Heart right ventricle (tissue), 16 donors: Measurements from ENCODE around the gene GPR18. TPM values are rescaled to one million over a fixed set of nuclear protein-coding genes. Genes with fewer than 3 reads are reported as not detected.
"Not testable (repeated sequence)": the region's sequence is repeated elsewhere in the genome, so short reads cannot be mapped to it uniquely, and the experiment has no call there.

Source experiments
- ATAC-seq, 8 donors: fragments of 200-7000 bp; cut with Tn5 transposase; one replicate each; pipeline ENCODE4 v1.9.1; 2020; ENCODE audit warnings: mild to moderate bottlenecking in 8 of 8, moderate library complexity in 8 of 8, moderate number of reproducible peaks in 1 of 8
- DNase-seq, 2 donors: peaks; one replicate each; pipeline ENCODE4 v3.0.0-alpha.2; 2020
- H3K27ac ChIP-seq, 10 donors: fragments of 200-600 bp; sonication (generic) in 2 of 10; one replicate each; pipeline versions ENCODE4 v1.5.0 to v1.8.0; 2020 to 2022; ENCODE audit warnings: mild to moderate bottlenecking in 3 of 10
- H3K27me3 ChIP-seq, 7 donors: fragments of 200-600 bp; one replicate each; pipeline ENCODE4 v1.8.0; 2021 to 2022; ENCODE audit warnings: mild to moderate bottlenecking in 2 of 7
- H3K36me3 ChIP-seq, 9 donors: fragments of 200-600 bp; sonication (generic) in 1 of 9; one replicate each; pipeline versions ENCODE4 v1.5.0 to v1.8.0; 2020 to 2022; ENCODE audit warnings: mild to moderate bottlenecking in 2 of 9
- H3K4me1 ChIP-seq, 9 donors: fragments of 200-600 bp; sonication (generic) in 1 of 9; one replicate each; pipeline versions ENCODE4 v1.5.0 to v1.8.0; 2020 to 2022; ENCODE audit warnings: mild to moderate bottlenecking in 4 of 9
- H3K4me3 ChIP-seq, 10 donors: fragments of 200-600 bp; sonication (generic) in 2 of 10; one replicate each; pipeline versions ENCODE4 v1.5.0 to v1.8.0; 2020 to 2022; ENCODE audit warnings: mild to moderate bottlenecking in 7 of 10, moderate library complexity in 2 of 10
- H3K9me3 ChIP-seq, 11 donors: fragments of 200-600 bp in 10 of 11; sonication (generic) in 2 of 11; one replicate each; pipeline versions ENCODE4 v1.5.0 to v1.8.0; 2013 to 2022; ENCODE audit warnings: mild to moderate bottlenecking in 2 of 11, control low read depth in 1 of 11, moderate library complexity in 1 of 11
- WGBS, 2 donors: extraction: QIAGEN DNeasy Blood & Tissue Kit; methylation state at CpG; one replicate each; pipeline ENCODE4 v1.1.7; 2013; ENCODE audit warnings: inconsistent platforms in 1 of 2; 5-methylcytosine and 5-hydroxymethylcytosine counted together
- intact Hi-C, 10 donors: fragments of 100-400 bp; cut with DNase I; formaldehyde crosslinking; loops; one replicate each; pipeline versions ENCODE4 v1.11.1 to v1.14.2; 2022
- polyA plus RNA-seq, 2 donors: library from polyadenylated mRNA; stranded (reverse); fragments of 200-250 nt; gene quantifications; one replicate each; pipeline ENCODE4 v1.2.3, GENCODE V29; 2013
- total RNA-seq, 10 donors: library from RNA; stranded (reverse); fragmentation: NEBNext Ultra II Directional in 3 of 10; extraction: Animal tissue kit (Norgen Biotek cat#: 25700) in 3 of 10; gene quantifications; one replicate each; pipeline versions ENCODE4 v1.2.1 to v1.2.4, GENCODE V29; 2021 to 2023
- TF ChIP-seq, protein P1 (sequence below), 9 donors: fragments of 200-600 bp; sonication (generic) in 2 of 9; IDR thresholded peaks; one replicate each; pipeline versions ENCODE4 v1.5.0 to v1.8.0; 2021 to 2022; ENCODE audit warnings: antibody characterized with exemption in 9 of 9, mild to moderate bottlenecking in 5 of 9, moderate library complexity in 1 of 9
- donor health status: Arrhythmogenic right ventricular cardiomyopathy.
- donor health status: ischemic (EF 13 %, LVEDD 7.1; RV severe dilation, severe dysfunction).
- donor health status: healthy with polysubstance abuse.
- donor health status: DM: no; HTN: yes; CAD: no.
- donor health status: DM: no; HTN: no; CAD: no.
- donor health status: ischemic (EF 25% LVEDD 6.9; RV normal size, moderate dysfunction).
- donor health status: ischemic (EF 25% LVEDD 5.7; RV mildly dilated, moderate dysfunction).
- donor health status: healthy.
- donor health status: DM: yes; HTN: yes; CAD: no.
- donor health status: Ischemic cardiomyopathy.
- donor health status: ischemic (EF 35%, LVEDD 5.7; RV mildly dilated, moderate dysfunction).
- donor health status: nonischemic (EF 11% LVEDD 7.7; RV severe dilation, severe dysfunction).
- donor health status: DM: yes; HTN: yes; CAD: no.
- donor health status: PGD.
- donor health status: ischemic (EF 29% LVEDD 5.4; RV normal size, mild dysfunction).
- donor health status: nonischemic (EF 23%, LVEDD 6.1; RV moderate dilation, normal function).

GPR18 gene
- total and polyA plus RNA-seq, 12 donors: 0.95 TPM; not detected in 11

DNA sequence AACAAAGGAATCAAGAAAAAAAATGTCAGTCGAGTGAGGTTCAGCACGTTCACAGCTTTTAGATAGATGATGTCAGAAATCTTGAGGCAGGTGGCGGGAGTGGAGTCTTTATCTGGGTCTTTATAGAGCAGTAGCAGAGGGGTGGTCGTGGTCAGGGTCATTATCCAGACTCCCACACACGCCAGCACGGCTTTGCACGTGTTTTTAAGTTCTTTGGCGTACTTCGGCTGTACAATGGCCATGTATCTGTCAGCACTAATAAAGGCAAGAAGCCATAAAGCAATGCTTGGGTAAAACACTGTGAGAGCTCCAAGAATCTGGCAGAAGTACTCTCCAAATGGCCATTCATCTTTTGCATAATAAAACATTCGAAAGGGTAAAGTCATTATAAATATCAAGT, 2.9 kb downstream of the GPR18 start:
- TF ChIP-seq, protein P1, sequence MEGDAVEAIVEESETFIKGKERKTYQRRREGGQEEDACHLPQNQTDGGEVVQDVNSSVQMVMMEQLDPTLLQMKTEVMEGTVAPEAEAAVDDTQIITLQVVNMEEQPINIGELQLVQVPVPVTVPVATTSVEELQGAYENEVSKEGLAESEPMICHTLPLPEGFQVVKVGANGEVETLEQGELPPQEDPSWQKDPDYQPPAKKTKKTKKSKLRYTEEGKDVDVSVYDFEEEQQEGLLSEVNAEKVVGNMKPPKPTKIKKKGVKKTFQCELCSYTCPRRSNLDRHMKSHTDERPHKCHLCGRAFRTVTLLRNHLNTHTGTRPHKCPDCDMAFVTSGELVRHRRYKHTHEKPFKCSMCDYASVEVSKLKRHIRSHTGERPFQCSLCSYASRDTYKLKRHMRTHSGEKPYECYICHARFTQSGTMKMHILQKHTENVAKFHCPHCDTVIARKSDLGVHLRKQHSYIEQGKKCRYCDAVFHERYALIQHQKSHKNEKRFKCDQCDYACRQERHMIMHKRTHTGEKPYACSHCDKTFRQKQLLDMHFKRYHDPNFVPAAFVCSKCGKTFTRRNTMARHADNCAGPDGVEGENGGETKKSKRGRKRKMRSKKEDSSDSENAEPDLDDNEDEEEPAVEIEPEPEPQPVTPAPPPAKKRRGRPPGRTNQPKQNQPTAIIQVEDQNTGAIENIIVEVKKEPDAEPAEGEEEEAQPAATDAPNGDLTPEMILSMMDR (IDR thresholded peaks at IDR 0.05): no peak
- intact Hi-C loops: no loop called here
- no peaks in the 10 kb centered on the region for H3K27me3 ChIP-seq
- ATAC-seq (no peak), DNase-seq (no peak)
- H3K4me3 ChIP-seq: no peak overlapping the region
- H3K4me1 ChIP-seq: peaks cover 0 to 44% (median 4%) of the 10 kb centered on the region in 9 donors
- peaks cover 0 to 32% (median 8%) of the 10 kb centered on the region in 9 donors for H3K36me3 ChIP-seq
- H3K27ac ChIP-seq: no peak overlapping the region
- no peaks in the 10 kb centered on the region for H3K9me3 ChIP-seq
- 80 to 83% methylated on average over 10 of the region's 10 CpGs for WGBS, 2 donors

DNA sequence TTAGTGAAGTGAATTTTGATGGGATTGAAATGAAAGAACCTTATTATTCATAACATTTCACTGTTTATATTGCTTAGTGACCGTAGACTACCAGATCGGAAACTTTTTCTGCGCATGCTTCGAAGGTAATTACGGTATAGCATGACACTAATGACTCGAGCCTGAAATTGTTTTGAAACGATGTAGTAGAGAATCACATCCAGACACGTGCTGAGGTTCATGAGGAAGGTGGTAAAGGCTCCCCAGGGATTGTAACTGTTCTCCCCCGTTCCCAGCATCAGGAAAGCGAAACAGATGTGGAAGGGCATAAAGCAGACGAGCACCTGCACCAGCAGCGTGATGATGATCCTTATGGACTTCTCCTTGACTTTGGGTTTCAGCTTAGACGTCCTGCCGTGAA, 3.3 kb downstream of the GPR18 start:
- Histone ChIP-seq H3K27me3 (no peaks in the 10 kb centered on the region), H3K9me3 (no peaks in the 10 kb centered on the region), H3K4me3 (no peak overlapping the region), H3K27ac (no peak overlapping the region), H3K36me3 (peaks cover 0 to 30% (median 8%) of the 10 kb centered on the region in 9 donors), H3K4me1 (peaks cover 0 to 44% (median 4%) of the 10 kb centered on the region in 9 donors)
- ATAC-seq (no peak), DNase-seq (no peak)
- TF ChIP-seq, protein P1 (IDR thresholded peaks at IDR 0.05): no peak
- WGBS, 2 donors: 89 to 90% methylated on average over 14 of the region's 14 CpGs
- intact Hi-C loops: no loop called here

DNA sequence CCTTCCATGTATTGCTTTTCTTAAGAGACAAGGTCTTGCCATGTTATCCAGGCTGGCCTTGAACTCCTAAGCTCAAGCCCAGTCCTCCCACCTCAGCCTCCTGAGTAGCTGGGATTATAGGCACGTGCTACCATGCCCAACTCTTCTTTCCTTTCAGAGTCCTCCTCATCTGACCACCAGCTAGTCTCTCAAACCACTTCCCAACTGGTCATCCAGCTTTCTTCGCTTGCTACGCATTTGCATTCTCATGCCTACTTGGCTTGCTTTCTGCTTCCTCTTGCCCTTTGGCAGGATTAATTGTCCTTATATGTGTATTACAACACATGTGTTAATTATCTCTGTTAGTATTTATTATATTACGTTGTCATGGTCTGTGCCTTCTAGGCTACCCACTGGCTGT, 6.3 kb downstream of the GPR18 start:
- TF ChIP-seq, protein P1 (IDR thresholded peaks at IDR 0.05): no peak
- ATAC-seq: no peak
- Histone ChIP-seq H3K36me3 (peaks cover 0 to 36% (median 8%) of the 10 kb centered on the region in 9 donors), H3K9me3 (peaks cover 0 to 3% (median 0%) of the 10 kb centered on the region in 11 donors), H3K27me3 (no peaks in the 10 kb centered on the region), H3K4me1 (peaks cover 0 to 16% (median 2%) of the 10 kb centered on the region in 9 donors), H3K27ac (no peak overlapping the region), H3K4me3 (no peak overlapping the region)
- DNase-seq: no peak
- intact Hi-C loops: no loop called here
- WGBS, 2 donors: 91 to 94% methylated on average over 4 of the region's 4 CpGs

DNA sequence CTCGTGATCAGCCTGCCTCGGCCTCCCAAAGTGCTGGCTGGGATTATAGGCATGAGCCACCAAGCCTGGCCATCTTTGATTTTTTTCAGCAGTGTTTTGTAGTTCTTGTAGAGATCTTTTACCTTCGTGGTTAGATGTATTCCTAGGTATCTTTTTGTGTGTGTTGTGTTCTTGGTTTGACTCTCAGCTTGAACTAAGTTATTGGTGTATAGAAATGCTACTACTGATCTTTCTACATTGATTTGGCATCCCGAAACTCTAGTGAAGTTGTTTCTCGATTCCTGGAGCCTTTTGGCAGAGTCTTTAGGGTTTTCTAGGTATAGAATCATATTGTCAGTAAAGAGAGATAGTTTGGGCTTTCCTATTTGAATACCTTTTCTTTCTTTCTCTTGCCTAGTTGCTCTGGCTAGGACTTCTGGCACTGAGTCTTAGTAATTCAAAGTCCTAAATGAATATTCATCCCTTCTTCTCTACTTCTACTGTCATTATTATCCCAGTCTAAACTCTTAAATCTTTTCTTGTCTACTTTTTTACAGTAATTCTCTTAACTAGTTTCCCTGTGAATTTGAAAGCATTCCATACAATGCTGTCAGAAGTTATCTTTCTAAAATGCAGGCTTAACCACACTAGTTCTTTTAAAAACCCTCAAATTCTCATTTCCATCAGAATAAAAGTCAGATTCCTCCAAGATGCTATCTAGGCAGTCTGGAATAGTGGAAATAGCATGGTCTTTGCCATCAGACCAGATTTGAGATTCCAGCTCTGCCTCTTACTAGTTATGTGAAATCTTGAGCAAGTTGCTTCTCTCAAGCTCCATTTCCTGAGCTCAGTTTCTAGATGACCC, 7.0 kb downstream of the GPR18 start:
- Histone ChIP-seq H3K9me3 (peaks cover 0 to 3% (median 0%) of the 10 kb centered on the region in 11 donors), H3K36me3 (peaks cover 0 to 43% (median 8%) of the 10 kb centered on the region in 9 donors), H3K27me3 (no peaks in the 10 kb centered on the region), H3K4me3 (no peak overlapping the region), H3K4me1 (peaks cover 0 to 9% (median 0%) of the 10 kb centered on the region in 9 donors), H3K27ac (no peak overlapping the region)
- intact Hi-C loops: no loop called here
- no peak for ATAC-seq
- no peak for DNase-seq
- TF ChIP-seq, protein P1 (IDR thresholded peaks at IDR 0.05): no peak
- WGBS, 2 donors: 93 to 95% methylated on average over 5 of the region's 5 CpGs

DNA sequence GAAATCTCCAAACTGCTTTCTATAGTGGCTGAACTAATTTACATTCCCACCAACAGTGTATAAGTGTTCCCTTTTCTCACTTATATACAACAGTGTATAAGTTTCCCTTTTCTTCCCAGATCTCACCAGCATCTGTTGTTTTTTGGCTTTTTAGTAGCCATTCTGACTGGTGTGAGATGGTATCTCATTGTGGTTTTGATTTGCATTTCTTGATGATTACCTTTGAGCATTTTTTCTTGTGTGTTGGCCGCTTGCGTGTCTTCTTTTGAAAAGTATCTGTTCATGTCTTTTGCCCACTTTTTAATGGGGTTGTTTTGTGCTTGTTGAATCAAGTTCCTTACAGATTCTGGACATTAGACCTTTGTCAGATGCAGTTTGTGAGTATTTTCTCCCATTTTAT, 8.6 kb downstream of the GPR18 start:
- H3K27me3 ChIP-seq, ATAC-seq, H3K9me3 ChIP-seq, H3K4me1 ChIP-seq, intact Hi-C loops, H3K27ac ChIP-seq, DNase-seq, H3K4me3 ChIP-seq: not testable (repeated sequence)
- WGBS, 2 donors: 97 to 98% methylated on average over 2 of the region's 2 CpGs
- peaks cover 0 to 45% (median 6%) of the 10 kb centered on the region in 9 donors for H3K36me3 ChIP-seq

DNA sequence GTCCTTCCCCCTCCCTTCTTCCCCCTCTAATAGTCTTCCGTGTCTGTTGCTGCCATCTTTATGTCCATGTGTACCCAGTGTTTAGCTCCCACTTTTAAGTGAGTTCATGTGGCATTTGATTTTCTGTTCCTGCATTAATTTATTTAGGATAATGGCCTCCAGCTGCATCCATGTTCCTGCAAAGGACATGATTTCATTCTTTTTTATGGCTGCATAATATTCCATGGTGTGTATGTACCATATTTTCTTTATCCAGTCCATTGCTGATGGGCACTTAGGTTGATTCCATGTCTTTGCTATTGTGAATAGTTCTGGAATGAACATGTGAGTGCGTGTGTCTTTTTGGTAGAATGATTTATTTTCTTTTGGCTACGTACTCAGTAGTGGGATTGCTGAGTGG, 9.0 kb downstream of the GPR18 start:
- DNase-seq, H3K27me3 ChIP-seq, H3K9me3 ChIP-seq, H3K4me3 ChIP-seq, H3K4me1 ChIP-seq, intact Hi-C loops, H3K27ac ChIP-seq, ATAC-seq: not testable (repeated sequence)
- 99 to 100% methylated on average over 3 of the region's 3 CpGs for WGBS, 2 donors
- H3K36me3 ChIP-seq: peaks cover 0 to 45% (median 10%) of the 10 kb centered on the region in 9 donors
